Stimulated activated CD4-positive, alpha-beta T cell treated with anti-CD3 and anti-CD28 coated beads, Interleukin-12 subunit alpha, Interleukin-12 subunit beta, amount 100 ng/mL, for 48 hours (primary cell): ENCODE data around the gene TAS2R14.

Experiments
- DNase-seq, 3 donors: peaks; one replicate each; pipeline ENCODE4 v3.0.0-alpha.2; 2020; ENCODE audit warnings: low read depth in 2 of 3, low spot score in 1 of 3

The TAS2R14 gene

DNA sequence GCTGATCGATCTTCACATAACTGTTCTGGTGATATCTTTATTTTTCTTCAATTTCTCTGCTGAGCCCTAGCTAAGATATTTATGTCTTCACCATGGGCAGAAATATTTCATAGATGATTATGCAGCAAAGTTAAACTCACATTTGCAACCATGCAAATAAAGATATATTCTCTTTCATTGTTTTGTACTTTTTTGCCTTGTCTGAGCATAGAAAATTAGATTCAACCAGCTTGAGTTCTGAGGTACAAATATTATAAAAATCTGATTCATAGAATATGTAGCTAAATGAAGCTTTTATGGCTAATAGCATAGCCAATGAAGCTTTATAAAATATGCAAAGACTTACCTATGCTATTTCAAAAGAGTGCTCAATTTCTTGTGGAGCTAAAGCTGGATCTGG is 29.6 kb downstream of the TAS2R14 start, which contains the start of gene TAS2R13:
TAS2R13 (minus strand) TSS at position 101 of the 400 bp plus-strand sequence. CDS start 264 bp downstream, outside the sequence.
- DNase-seq: no peak

DNA sequence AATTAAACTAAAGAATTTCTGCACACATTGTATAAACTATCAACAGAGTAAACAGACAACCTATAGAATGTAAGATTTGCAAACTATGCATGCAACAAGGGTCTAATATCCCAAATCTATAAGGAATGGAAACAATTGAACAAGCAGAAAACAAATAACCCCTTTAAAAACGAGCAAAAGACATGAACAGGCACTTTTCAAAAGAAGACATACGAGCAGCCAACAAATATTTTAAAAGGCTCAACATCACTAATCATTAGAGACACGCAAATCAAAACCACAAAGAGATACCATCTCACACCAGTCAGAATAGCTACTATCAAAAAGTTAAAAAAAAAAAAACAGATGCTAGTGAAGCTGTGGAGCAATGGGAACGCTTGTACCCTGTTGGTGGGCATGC is 34.4 kb downstream of the TAS2R14 start:
- DNase-seq: no peak

DNA sequence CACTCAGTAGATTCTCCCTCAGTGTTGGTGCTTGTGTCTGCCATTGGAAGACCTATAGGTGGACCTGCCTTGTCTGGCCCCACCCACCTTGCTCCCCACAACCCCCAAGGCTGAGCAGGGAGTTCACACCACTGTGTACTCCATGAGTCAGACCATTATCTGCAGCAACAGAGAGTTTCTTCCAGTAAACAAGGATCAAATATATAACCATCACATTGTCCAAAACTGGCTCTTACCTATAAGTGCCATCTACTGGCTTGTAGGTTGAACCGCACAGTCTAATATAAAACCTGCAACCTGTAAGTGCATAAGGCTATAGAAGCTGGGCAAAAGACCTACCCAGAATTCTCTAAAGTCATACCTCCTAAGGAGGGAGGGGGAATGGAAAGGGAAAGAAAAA is 37.6 kb downstream of the TAS2R14 start:
- DNase-seq: no peak

DNA sequence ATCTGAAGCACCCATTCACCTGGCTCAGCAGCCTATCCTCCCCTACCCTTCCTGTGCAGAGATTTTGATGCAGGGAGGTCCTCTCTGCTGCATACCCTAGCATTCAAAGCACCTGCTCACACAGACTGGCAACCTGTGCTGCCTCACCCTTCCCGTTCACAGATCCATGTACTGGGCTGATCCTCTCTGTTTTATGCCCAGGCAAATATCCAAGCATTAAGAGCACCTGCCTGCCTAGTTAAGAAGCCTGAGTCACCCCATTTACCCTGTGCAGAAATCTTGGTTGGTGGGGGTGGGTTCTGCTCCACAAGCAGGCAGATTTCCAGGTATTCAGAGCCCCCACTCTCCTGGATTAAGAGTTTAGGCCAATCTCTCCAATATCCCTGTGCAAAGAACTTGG is 38.1 kb downstream of the TAS2R14 start:
- no peak for DNase-seq

DNA sequence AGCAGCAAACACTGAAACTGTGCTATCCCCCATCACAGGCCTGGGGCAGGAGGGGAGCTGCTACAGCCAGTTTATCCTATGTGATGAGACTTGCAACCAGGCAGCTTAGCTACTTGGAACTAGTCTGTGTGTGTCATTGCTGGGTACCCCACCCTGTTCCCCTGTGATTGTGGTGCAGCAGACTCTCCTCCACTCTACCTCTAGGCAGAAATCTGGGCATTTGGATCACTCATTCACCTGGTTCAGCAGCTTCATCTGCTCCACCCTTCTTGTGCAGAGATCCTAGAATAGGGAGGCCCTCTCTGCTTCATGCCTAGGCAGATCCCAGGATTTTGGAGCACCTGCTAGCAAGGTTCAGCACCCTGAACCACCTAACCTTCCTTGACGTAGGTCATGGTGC is 38.5 kb downstream of the TAS2R14 start:
- no peak for DNase-seq

DNA sequence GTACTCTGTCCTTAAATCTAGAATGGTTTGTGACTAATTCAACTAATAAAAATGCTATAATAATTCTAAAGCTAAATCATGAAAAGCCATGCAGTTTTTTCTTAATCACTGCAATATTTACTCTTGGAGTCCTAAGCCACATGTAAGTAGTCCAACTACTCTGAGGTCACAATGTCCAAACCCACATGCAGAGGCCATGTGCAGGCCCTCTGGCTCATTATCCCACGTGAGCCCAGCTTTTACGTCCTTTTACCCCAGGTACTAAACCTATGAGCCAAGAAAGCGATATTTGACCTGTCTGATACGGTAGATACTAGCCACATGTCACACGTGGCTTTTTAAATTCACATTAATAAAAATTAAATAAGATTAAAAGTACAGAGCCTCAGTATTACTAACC is 42.2 kb downstream of the TAS2R14 start:
- no peak for DNase-seq

DNA sequence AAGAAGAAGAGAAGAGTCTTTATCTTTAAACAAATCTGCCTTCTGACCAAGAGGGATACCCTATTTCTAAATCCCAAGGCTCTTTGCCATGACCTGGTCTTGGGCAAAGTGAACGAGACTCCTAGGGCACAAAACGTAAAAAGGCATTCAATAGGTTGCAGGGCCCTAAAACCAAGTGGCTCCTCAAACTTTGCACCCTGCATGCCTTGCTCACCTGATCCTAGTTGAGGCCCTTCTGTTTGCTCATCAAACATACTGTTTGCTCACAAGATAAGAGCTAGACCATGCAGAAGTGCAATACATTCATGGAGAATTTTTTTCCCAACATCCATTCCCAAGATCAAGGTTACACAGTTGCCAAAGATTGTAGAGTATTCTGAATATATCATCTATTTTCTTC is 47.1 kb downstream of the TAS2R14 start:
- DNase-seq: no peak

DNA sequence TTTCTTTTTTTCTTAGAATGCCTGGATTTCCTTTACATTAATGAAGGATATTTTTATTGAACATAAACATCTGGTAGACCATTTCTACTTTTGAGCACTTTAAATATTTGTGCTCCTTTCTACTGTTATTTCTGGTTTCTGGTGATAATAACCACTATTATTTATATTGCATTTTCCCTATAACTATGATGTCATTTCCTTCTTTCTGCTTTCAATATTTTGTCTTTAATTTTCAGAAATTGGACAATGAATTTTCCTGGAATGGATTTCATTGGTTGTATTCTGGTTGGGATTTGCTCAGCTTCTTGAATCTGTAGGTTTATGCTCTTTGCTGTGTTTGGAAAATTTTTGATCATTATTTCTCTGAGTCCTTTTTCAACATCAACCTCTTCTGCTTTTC is 49.8 kb downstream of the TAS2R14 start:
- DNase-seq: no peak
